ENCODE measurements around the gene FHIT.

- TF ChIP-seq EP300 (IDR thresholded peaks at IDR 0.05) (no peak), CTCF (IDR thresholded peaks at IDR 0.05) (no peak), POLR2A (IDR thresholded peaks at IDR 0.05) (no peak)
These were observed 440.4 kb downstream of the FHIT start for GRCh38 chr3:60810881-60811280.
